HG03354 (cell line): ENCODE results near the gene ISOC2.

ENCODE experiments used
- ATAC-seq: cut with Tn5 transposase; IDR thresholded peaks from one replicate; pipeline ENCODE4 v1.9.1; 2021; ENCODE audit warnings: mild to moderate bottlenecking; ENCODE audit not compliant: unreplicated experiment, poor library complexity, severe bottlenecking

The ISOC2 gene

DNA sequence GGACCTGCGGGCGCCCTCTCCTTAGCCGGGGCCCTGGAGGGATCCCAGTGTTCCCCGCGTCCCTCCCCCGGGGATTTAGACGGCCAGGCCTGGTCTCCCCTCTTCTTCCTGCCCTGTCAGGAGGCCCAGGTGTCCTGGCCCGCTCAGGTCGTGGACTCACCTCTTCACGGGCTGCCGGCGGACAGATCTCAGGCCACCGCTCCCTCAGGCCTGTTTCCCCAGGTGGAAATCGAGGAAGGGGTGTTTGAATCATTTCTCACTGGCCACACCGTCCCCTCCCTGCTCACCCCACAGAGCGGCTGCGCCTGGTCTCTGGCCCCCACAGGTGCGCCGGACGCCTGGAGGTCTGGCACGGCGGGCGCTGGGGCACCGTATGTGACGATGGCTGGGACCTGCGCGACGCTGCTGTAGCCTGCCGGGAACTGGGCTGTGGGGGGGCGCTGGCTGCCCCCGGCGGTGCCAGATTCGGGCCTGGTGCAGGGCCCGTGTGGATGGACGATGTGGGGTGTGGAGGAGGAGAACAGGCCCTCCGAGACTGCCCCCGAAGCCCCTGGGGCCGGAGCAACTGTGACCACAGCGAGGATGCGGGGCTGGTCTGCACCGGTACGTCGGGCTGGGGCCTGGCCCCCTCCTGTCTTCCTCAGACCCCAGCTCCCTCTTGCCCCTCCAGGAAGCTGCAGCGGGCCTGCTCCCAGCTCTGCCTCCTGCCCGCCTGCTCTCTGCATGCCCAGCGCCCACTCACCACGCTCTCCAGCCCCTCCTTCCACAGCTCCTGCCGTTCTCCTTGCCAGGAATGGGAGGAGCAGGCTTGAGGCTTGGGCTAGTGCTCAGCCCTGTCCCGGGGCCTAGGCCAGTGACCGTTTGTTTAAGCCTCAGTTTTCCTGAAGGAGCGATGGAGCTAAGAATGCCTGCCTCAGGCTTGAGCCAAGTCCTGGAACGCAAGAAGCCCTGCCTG is 29.3 kb upstream of the ISOC2 start:
- no peak for ATAC-seq

DNA sequence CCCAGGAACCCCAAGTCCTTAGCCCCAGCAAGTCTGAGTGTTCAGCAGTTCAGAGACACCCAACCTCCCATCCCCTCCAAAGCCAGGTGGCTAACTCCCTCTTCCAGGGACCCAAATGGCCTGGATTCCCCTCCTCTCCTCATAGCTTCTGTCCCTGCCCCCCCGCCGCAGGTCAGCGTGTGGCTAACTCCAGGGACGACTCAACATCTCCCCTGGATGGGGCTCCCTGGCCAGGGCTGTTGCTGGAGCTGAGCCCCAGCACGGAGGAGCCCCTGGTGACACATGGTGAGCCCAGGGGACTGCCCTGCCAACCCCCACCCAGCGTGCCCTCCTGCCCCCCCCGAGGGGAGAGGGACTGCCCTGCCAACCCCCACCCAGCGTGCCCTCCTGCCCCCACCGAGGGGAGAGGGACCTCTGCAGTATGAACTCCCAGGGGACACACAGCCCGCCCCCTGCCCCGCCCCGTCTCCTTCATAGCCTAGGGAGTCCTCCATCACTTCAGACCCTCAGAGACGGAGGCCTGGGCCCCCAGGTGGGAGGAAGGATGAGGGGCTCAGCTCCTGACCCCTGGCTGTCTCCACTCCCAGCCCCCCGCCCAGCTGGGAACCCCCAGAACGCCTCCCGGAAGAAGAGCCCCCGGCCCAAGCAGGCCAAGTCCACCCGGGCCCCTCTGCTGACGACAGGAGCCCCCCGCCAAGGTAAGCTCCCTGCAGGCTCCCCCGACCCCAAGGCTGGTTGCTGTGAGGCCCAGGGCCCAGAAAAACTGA is 28.5 kb upstream of the ISOC2 start:
- ATAC-seq: no peak

DNA sequence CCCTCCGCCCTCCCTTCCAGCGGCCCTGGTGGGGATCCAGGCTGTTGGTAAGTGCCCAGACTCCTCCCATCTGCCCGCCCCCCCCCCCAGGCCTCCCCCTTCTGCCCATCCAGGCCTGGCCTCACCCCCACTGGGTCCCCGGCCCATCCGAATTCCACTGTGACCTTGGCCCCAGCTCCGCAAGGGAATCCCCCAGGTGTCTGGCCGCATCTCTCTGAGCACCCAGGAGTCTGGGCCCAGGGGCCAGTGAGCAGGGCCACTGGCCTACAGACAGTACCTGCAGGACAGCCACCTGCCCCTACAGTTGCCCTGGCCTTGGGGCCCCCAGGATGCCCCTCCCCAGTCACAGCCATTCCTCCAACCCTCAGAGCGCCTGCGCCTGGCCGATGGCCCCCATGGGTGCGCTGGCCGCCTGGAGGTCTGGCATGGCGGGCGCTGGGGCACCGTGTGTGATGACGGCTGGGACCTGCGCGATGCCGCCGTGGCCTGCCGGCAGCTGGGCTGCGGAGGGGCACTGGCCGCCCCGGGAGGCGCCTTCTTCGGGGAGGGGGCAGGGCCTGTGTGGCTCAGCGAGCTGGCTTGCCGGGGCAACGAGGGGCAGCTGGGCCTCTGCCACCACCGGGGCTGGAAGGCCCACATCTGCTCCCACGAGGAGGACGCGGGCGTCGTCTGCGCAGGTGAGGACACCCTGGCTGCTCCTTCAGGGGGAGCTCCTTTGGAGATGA is 27.7 kb upstream of the ISOC2 start:
- no peak for ATAC-seq

DNA sequence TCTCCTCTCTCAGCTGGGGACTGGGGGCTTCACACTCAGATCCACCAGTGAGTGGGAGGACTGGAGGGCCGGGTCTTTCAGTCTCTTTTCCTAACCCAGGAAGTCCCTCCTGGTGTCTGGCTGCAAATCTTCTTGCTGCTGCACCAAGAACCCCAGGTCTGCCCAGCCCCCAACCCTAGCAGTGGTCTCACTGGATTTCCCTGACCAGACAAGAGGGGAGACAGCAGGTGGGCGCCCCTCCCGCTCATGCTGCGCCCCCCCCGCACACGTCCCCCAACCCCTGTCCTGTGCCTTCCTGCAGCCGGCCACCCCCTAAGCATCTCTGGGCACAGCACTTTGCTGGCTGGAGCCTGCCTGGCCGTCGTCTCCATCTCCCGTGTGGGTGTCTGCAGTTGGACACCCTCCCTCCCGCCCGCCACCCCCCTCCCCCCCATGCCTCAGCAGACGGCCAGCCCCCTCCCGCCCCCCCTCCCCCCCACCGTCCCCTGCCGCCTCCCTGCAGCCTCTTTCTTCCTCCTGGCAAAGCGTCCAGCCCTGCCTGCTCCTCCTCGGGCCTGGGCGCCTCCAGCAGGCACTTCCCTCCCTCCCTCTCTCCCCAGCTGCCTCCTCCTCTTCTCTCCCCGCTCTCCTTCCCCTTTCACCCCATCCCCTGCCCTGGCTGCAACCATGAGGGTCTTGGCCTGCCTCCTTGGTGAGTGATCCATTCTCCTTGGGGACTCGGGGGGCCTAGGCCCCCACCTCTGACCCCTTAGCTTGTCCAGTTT is 26.7 kb upstream of the ISOC2 start, which contains the start of gene SSC5D:
Gene SSC5D, plus strand, starts transcription at position 513 of the 764 bp plus-strand sequence. Its CDS starts 154 bp downstream, at position 667.
- no peak for ATAC-seq

DNA sequence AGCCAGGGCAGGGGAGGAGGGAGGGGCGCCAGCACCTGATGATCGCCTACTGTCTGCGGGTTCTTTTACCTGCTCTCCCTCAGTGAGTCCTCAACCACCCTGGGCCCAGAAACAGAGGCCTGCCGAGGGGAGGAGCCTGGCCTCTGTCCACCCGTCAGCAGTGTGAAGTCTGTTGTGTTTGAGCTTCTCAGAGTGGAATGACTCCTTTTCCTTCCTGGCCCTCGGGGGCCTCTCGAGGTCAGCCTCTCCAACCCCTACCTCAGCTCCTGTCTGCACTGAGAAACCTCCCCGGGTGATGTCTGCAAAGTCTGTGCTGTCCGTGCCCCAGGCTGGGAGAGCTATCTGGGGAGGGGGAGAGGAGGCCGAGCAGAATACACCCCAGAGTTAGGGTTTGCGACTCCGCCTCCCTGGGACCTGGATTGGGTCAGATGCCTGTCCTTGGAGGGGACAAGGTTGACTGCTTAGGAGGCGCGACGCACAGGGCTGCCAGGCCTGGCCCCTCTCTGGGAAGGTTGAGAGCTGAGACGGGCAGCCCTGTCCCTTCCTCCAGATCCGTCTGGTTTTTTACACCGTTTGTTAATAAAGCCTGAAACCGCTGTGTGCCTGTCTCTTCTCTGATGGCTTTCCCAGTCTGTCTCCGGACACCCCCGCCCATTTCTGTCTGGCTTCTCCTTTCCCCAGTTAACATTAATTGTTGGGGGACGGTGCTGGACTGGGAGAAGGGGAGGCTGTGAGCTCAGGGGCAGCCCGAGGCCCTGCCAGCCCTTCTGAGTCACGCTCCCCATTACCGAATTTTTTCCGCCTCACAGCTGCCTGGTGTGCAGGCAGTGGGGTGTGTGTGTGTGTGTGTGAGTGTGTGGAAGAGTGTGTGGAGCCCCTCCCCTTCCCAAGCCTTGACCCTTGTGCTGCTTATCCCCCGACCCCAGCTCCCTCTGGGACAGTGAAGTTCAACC is 25.8 kb upstream of the ISOC2 start:
- no peak for ATAC-seq

DNA sequence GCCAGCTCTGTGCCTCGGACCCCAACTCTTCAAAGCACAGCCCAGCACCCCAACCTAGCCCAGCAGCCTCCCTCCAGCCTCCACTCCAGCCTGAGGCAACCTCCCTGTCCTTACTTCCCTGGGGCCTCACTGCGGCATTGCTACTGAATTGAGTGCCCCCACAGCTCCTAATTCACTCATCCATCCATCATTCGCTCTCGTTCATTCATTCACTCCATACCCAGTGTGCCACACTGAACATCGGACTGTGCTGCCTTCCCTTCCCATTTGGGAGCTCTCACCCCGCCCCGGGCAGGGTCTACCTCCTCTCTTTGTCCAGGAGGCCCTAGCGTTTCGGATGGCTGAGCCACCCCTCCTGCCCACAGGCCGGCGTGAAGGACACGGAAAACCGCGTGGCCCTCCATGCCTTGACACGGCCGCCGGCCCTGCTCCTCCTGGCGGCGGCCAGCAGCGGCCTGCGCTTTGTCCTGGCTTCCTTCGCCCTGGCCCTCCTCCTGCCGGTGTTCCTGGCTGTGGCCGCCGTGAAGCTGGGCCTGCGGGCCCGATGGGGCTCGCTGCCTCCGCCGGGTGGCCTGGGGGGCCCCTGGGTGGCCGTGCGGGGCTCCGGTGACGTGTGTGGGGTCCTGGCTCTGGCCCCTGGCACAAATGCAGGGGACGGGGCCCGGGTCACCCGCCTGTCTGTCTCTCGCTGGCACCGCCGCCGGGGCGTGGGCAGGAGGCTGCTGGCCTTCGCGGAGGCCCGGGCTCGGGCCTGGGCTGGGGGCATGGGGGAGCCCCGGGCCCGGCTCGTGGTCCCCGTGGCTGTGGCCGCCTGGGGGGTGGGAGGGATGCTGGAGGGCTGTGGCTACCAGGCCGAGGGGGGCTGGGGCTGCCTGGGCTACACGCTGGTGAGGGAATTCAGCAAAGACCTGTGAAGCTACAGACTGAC is 24.9 kb upstream of the ISOC2 start:
- ATAC-seq: no peak

DNA sequence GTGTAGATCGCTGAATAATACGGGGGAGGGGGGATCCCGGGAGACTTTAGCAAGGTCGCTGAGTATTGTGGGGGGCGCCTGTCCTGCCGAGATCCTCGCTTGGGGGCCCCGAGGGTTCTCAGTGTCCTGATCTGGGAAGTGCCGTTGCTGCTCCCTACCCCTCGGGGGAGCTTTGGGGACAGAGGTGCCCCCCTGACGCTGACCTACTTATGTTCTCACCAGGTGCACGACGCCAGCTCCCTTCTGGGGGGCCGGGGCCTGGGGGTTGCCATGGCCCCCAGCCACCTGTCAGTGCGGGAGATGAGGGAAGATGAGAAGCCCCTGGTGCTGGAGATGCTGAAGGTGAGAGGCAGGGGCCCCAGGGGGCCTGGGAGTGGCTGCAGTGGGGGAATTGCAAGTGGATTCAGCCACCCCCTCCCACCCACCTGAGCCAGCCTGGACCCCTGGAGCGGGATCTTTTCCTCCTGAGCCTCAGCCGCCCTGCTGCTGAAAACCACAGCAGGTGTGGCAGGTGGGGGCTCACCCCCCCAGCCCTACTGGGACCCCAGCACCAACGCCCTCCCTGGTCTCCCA is 24.1 kb upstream of the ISOC2 start:
- no peak for ATAC-seq

DNA sequence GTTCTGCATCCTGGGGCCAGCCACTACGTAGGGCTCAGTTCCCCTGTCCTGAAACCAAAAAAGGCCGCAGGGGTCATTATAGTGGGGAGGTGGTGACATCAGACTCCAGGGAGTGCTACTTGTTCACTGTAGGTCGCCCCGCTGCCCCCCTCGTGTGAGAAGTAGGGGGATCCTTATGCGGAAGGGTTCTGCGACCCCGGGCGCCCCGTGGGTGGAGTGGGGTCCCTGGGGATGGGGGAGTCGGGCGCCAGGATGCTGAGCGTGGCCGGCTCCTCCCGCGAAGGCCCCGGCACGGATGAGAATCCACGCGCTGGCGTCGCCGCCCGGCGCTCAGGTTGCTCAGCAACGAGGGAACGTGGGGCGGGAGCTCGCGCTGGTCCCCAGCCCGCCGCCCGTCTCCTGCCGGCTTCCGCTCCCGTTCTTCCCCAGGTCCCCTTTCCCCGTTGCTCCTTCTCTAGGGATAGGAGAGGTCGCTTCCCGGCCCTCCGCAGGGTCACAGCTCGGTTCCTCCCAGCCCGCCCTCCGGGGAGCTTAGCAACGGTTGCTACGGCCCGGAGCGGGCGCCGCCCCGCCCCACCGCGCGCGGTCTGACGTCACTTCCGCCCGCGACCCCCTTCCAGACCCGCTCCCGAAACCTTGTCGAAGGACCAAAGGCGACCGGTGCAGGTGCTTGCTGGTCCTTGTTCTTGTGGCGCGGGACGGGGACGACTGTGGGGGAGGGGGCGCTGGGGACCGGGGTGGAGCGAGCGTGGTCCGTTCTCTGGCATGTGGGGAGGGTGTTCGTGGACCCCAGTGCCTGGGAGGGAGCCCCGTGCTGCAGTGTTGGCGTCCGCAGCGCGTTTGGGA is 23.4 kb upstream of the ISOC2 start, which contains the start of gene NAT14:
Gene NAT14, plus strand, starts transcription at position 596 of the 846 bp plus-strand sequence. CDS start 521 bp downstream, outside the sequence.
- peak; percentile 70 for ATAC-seq

DNA sequence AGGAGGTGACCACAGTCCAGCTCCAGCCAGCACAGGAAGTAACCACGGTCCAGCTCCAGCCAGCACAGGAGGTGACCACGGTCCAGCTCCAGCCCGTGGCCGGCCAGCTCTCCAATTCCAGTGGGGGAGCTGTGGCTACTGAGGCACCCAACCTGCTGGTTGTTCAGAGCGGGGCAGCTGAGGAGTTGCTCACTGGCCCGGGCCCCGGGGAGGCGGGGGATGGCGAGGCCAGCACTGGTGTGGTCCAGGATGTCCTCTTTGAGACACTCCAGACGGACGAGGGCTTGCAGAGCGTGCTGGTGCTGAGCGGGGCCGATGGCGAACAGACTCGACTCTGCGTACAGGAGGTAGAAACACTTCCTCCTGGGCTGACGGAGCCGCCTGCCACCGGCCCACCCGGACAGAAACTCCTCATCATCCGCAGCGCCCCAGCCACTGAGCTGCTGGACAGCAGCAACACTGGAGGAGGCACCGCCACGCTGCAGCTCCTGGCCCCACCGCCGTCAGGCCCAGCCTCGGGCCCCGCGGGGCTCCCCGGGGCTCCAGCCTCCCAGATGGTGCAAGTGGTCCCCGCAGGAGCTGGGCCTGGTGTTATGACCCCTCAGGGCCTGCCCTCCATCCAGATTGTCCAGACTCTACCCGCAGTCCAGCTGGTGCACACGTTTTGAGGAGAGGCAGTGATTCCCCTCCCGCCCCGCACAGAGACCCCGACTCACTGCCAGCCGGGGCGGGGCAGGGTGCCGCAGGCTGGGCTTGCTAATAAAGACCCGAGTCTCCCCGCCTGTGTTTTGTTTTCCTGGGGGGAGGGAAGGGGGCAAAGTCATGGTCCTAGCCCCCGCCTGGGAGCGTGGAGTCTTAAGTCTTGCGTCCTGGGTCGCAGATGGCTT is 22.5 kb upstream of the ISOC2 start:
- ATAC-seq: no peak

DNA sequence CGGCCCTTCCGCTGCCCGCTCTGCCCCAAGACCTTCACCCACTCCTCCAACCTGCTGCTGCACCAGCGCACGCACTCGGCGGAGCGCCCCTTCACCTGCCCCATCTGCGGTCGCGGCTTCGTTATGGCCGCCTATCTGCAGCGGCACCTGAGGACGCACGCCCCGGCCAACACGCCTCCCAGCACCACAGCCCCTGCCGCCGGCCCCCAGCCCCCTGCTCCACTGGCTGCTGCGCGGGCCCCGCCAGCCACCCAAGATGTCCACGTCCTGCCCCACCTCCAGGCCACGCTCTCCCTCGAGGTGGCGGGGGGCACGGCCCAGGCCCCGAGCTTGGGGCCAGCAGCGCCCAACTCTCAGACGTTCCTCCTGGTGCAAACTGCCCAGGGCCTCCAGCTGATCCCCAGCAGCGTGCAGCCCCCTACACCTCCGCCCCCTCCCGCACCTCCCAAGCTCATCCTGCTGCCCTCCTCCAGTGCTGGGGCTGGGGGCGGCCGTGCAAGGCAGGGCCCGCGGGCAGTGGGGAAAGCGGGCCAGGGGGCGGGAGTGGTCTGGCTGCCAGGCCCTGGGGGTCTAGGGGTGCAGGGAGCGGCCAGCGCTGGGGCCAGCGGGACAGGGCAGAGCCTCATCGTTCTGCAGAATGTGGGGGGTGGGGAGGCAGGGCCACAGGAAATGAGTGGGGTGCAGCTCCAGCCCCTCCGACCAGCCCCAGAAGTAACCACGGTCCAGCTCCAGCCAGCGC is 21.7 kb upstream of the ISOC2 start:
- ATAC-seq: no peak

DNA sequence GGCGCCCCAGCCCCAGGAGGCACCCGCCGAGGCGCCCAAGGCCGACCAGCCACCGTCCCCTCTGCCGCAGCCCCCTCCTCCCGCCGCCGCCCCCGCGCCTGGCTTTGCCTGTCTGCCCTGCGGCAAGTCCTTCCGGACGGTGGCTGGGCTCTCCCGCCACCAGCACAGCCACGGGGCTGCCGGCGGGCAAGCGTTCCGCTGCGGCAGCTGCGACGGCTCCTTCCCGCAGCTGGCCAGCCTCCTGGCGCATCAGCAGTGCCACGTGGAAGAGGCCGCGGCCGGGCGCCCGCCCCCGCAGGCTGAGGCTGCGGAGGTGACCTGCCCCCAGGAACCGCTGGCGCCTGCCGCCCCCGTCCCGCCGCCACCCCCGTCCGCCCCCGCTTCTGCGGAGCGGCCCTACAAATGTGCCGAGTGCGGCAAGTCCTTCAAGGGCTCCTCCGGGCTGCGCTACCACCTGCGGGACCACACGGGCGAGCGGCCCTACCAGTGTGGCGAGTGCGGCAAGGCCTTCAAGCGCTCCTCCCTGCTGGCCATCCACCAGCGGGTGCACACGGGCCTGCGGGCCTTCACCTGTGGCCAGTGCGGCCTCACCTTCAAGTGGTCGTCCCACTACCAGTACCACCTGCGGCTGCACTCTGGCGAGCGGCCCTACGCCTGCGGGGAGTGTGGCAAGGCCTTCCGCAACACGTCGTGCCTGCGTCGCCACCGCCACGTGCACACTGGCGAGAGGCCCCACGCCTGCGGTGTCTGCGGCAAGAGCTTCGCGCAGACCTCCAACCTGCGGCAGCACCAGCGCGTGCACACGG is 20.9 kb upstream of the ISOC2 start:
- ATAC-seq: no peak

DNA sequence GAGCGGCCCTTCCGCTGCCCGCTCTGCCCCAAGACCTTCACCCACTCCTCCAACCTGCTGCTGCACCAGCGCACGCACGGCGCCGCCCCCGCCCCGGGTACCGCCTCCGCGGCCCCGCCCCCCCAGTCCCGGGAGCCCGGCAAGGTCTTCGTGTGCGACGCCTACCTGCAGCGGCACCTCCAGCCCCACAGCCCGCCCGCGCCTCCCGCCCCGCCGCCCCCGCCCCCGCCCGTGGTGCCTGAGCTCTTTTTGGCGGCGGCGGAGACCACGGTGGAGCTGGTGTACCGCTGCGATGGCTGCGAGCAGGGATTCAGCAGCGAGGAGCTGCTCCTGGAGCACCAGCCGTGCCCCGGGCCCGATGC is 20.3 kb upstream of the ISOC2 start:
- ATAC-seq: no peak

DNA sequence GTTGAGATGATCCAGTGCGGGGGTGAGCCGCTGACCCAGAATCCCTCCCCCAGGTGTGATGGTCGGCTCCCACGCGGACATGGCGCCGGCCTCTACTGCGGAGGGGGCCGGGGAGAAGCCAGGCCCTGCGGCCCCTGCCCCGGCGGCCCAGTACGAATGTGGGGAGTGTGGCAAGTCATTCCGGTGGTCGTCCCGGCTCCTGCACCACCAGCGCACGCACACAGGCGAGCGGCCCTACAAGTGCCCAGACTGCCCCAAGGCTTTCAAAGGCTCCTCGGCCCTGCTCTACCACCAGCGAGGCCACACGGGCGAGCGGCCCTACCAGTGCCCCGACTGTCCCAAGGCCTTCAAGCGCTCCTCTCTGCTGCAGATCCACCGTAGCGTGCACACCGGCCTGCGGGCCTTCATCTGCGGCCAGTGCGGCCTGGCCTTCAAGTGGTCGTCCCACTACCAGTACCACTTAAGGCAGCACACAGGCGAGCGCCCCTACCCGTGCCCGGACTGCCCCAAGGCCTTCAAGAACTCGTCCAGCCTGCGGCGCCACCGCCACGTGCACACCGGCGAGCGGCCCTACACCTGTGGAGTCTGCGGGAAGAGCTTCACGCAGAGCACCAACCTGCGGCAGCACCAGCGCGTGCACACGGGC is 19.8 kb upstream of the ISOC2 start:
- no peak for ATAC-seq
